ENCODE results near the gene CCL1.
"Not testable (repeated sequence)": the region's sequence is repeated elsewhere in the genome, so short reads cannot be mapped to it uniquely, and the experiment has no call there.

CCL1 gene

DNA sequence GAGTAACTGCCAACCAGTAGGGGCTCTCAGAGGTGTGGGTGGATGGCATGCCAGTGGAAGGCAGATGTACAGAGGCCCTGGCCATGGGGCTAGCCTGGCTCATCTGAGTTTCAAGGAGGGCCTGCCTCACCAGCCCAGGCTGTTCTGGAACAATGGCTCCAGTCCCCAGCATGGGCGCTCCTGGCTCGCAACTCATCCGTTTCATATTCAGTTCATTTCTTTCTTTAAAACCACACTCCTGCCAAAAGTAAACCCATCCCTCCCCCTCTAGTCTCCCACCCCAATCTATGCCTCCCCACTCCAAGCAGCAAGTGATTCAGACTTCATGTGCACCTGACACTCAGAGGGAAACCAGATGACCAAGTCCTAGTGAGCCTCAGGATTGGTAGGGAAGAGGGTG, 4.4 kb downstream of the CCL1 start:
- DNase-seq (ENCODE audit: low read depth in 2 of 2) = no peak

DNA sequence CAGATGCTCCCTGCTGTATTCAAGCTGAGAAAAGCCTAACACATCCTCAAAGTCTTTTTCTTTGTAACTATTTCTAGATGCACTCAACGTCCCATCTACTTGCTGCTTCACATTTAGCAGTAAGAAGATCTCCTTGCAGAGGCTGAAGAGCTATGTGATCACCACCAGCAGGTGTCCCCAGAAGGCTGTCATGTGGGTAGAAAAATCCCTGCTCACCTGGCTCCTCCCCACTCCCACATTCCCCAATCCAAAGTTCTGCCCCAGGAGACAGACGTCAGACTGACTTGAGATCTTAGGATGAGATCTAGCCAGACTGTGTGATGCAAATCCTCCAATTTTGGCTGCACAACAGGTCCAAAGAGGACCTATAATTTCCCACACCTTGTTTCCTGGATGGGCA, 5.6 kb downstream of the CCL1 start:
- no peak for DNase-seq (ENCODE audit: low read depth in 2 of 2)

DNA sequence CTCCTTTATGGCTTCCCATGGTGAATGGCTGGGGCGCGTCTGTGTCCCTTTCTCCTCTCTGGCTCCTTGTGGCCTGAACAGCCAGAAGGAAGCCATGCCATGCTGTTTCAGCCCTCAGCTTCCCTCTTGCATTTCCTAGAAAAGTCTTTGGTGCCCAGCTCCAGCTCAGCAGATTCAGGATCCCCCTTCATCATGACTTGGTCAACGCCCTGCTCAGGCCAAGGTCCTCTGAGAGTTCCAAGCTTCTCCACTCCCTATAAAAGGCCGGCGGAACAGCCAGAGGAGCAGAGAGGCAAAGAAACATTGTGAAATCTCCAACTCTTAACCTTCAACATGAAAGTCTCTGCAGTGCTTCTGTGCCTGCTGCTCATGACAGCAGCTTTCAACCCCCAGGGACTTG, 6.8 kb downstream of the CCL1 start, which contains the start of gene CCL13:
TSS of gene CCL13 (plus strand) at position 287 of the 400 bp plus-strand sequence. CDS start at position 334, 47 bp downstream.
- no peak for DNase-seq (ENCODE audit: low read depth in 2 of 2)

DNA sequence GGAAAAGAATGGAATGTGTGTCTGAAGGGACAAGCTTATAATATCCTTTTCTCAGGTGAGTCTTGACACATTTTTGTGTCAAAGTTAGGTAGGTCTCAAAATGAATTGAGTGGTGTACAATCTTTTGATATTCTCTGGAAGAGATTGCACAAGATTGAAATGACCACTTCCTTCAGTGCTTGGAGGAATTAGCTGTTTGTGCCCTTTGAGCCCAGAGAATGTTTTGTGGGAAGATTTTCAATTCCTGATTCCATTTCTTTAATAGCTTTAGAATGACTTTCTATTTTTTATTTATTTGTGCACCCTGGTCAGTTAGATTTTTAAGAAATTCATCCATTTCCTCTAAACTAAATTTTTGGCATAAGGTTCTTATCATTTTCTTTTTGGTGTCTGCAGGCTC, 8.4 kb downstream of the CCL1 start:
- DNase-seq (ENCODE audit: low read depth in 2 of 2) = no peak

DNA sequence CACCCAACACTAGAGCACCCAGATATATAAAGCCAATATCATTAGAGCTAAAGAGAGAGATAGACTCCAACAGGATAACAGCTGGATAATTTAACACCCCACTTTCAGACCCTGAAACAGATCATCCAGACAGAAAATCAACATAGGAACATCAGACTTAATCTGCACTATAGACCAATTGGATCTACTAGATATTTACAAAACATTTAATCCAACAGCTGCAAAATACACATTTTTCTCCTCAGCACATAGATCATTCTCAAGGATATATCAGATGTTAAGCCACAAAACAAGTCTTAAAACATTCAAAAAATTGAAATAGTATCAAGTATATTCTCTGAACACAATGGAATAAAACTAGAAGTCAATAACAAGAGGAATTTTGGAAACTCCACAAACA, 10.8 kb downstream of the CCL1 start:
- DNase-seq (ENCODE audit: low read depth in 2 of 2) = no peak

DNA sequence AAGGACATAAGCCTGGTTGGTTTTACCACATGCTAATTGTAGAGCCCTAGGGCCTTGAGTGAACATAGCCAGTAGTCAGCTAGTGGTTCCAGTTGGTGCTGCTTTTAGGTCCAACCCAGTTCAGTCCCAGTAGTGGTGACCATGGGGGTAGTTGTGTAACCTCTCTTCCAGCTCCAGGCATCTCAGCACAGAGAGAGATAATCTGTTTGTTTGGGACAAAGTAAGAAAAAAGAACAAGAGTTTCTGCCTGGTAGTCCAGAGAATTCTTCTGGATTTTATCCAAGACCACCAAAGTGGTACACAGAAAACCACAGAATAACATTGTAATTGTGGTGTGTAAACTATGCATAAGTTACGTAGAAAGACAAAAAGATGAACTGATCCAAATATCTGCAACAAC, 11.9 kb downstream of the CCL1 start:
- no peak for DNase-seq (ENCODE audit: low read depth in 2 of 2)

DNA sequence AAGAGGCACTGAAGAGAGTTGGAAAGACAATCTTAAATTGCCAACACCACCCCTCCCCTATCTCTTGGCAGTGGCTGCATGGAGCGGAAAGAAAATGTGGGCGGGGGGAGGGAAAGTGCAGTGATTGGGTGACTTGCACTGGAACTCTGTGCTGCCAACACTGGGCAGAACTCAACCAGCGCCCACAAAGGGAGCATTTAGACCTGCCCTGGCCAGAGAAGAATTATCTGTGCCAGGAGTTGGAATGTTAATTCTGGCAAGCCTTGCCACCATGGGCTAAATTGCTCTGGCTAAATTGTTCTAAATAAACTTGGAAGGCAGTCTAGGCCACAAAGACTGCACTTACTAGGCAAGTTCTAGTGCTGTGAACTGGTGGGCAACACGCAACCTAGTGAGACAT, 13.3 kb downstream of the CCL1 start:
- DNase-seq (ENCODE audit: low read depth in 2 of 2) = no peak

DNA sequence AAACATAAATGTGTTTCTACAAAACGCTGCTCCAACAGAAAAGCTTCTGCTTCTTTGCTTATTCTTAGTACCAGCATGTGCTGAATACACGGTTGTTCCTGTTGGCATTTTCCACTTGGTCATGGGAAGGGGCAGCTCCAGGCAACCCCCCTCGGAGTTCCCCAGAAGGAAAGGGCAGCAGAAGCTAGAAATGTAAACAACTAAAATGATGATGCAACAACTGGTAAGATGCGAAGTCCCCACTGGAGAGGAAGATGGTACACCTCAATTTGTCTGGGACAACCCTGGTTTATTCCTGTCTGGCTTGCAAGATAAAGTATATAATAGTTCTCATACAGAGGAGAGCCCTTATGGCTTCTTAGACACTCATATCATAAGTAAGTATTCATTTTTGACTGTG, 16.0 kb downstream of the CCL1 start:
- no peak for DNase-seq (ENCODE audit: low read depth in 2 of 2)

DNA sequence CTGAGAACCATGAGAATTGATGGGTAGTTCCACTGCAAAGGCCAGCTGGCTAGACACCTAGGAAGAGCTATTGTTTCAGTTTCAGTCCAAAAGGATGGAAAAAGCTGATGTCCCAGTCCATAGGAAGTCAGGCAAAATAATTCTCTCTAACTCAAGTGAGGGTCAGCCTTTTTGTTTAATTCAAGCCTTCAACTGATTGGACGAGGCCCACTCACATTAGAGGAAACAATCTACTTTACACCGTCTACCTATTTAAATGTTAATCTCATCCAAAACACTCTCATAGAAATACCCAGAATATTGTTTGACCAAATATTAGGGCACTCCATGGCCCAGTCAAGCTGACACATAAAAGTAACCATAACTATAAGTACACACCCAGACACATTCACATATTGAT, 21.1 kb downstream of the CCL1 start:
- DNase-seq (ENCODE audit: low read depth in 2 of 2) = no peak

DNA sequence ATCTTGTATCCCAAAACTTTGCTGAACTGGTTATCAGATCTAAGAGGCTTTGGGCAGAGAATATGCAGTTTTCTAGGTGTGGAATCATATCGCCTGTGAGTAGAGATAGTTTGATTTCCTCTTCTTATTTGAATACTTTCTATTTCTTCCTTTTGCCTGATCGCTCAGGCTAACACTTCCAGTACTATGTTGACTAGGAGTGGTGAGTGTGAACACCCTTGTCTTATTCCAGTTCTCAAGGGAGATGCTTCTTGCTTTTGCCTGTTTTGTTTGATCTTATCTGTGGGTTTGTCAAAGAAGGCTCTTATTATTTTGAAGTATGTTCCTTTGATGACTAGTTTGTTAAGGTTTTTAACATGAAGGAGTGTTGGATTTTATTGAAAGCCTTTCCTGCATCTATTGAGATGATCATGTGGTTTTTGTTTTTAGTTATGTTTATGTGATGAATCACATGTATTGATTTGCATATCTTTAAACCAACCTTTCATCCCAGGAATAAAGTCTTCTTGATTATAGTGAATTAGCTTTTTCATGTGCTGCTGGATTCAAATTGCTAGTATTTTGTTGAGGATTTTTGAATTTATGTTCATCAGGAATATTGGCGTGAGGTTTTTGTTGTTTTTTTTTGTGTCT, 23.8 kb downstream of the CCL1 start:
- DNase-seq (ENCODE audit: low read depth in 2 of 2) = no peak

DNA sequence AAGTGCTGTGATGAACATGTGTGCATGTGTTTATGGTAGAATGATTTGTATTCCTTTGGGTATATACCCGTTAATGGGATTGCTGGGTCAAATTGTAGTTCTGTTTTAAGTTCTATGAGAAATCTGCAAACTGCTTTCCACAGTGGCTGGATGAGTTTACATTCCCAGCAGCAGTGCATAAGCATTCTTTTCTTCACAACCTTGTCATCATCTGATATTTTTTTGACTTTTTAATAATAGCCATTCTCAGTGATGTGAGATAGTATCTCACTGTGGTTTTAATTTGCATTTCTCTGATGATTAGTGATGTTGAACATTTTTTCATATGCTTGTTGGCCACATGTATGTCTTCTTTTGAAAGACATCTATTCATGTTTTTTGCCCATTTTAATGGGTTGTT, 25.3 kb downstream of the CCL1 start:
- DNase-seq (ENCODE audit: low read depth in 2 of 2) = no peak

DNA sequence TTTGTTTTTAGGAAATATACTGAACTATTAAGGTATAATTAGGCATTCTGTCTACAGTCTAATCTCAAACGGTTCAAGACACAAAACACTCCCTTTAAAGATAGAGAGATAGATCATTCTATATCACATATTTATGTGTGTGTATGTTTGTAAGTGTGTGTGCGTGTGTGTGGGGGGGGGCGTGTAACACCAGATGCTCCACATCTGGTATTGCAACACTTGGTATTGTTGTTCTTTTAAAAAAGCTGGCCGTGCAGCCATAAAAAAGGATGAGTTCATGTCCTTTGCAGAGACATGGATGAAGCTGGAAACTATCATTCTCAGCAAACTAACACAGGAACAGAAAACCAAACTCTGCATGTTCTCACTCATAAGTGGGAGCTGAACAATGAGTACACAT, 35.5 kb downstream of the CCL1 start:
- not testable (repeated sequence) for DNase-seq (ENCODE audit: low read depth in 2 of 2)

DNA sequence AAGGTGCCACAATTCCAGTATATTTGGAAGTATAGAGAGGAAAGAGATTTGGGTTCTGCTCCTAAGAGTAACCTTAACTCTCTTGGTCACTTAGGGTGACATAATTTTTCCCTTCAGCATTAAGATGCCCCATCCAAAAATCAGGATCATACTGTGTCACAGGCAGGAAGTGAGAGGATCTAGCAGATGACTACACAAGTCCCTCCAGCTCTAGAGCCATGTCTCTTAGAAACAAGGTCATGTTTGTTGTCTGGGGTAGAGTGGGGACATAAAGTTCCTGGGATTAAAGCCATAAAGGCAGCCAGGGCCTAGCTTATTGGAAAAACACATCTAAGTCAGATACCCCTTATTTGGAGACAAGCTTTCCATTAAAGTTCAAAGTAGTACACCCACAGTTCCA, 41.1 kb downstream of the CCL1 start:
- no peak for DNase-seq (ENCODE audit: low read depth in 2 of 2)

DNA sequence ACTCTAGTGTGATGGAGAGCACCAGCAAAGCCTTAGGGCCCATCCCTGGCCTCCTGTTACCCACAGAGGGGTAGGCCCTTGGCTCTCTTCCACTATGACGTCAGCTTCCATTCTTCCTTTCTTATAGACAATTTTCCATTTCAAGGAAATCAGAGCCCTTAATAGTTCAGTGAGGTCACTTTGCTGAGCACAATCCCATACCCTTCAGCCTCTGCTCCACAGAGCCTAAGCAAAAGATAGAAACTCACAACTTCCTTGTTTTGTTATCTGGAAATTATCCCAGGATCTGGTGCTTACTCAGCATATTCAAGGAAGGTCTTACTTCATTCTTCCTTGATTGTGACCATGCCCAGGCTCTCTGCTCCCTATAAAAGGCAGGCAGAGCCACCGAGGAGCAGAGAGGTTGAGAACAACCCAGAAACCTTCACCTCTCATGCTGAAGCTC, 44.0 kb downstream of the CCL1 start, which contains the start of gene CCL8:
TSS of gene CCL8 (plus strand) at position 397 of the 445 bp plus-strand sequence. CDS start 67 bp downstream, outside the sequence.
- DNase-seq (ENCODE audit: low read depth in 2 of 2) = no peak

DNA sequence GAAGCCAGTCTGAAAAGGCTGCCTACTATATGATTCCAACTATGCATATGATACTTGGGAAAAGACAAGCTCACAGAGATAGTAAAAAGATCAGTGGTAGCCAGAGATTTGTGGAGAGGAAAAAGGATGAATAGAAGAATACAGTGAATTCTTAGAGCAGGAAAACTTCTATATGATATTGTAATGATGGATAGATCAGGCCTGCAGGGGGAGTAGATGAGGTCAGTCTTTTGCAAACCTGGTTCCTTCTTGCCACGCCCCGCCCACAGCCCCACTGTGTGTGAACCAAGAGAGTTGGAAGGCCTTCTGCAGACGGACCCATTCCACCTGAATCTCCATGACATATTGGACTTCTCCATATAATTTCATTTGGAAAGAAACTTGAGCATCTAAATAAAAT, 44.6 kb downstream of the CCL1 start:
- DNase-seq (ENCODE audit: low read depth in 2 of 2) = no peak

DNA sequence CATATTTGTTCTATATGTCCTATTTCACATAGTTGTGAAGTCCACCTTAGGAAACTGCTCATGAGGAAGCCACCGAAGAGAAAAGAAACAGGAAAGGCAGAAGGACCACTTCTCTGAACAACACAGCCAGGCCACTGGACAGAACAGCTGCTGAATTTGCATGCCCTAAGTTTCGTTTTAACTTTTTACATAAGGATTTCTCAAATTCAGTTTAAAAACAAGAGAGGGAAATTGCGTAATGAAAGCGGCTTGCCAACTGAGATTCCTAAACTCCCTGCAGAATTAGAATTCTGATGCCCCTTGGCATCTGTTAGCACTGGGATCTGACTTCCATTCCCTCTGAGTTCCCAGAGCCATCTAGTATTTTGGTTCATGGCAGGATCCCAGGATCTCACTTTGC, 48.8 kb downstream of the CCL1 start:
- DNase-seq (ENCODE audit: low read depth in 2 of 2) = no peak

DNA sequence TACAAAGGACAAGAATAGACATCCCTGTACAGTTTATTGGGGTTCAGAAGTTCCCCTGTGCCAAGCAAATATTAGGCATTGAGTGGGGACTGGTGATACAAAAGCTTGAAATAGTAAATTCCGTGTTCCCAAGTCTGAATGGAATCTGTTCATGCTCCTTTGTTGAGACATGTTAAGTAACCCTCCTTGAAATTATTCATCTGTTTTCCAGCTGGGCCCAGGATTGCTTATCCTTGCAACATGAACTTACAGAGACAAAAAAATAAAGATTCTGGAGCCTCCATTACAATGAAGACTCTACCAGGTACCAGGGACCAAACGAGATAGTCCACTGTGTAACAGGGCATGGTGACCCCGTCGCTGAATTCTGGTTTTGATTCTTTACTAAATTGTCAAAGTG, 49.9 kb downstream of the CCL1 start:
- no peak for DNase-seq (ENCODE audit: low read depth in 2 of 2)

DNA sequence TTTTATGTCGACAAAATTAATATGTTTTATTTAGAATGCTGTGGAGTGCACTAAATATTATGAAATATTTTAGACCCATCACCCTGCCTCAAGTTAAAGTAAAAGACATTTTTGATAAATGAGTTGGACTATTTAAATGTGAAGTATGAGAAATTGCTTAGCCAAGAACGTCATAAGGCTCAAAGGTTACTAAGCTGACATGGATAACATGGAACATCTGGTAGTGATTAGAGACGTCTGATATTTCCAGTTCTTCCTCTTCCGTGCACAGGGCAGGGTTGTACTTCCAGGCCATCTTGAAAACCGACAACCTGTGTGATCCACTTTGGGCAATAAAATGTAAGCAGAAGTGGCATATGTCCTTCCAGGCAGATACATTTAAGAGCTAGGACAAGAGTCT, 51.0 kb downstream of the CCL1 start:
- no peak for DNase-seq (ENCODE audit: low read depth in 2 of 2)

DNA sequence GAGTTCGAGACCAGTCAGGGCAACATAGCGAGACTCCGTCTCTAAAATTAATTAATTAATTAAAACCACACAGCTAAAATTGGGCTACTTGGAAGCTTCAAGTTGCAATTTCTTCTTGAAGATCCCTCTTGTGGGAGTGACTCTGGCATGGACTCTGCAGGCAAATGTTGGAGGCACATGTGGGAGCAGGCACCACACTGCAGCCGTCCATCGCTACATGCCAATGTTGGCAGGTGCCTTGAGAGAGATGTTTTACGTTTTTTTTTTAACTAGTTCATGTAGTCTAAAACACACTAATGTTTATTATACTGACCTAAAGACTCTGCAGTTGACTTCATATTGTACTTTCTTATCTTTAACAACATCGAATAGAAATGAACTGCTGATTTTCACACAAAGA, 51.7 kb downstream of the CCL1 start:
- no peak for DNase-seq (ENCODE audit: low read depth in 2 of 2)

Measured in stimulated activated CD8-positive, alpha-beta memory T cell treated with anti-CD3 and anti-CD28 coated beads, Interleukin-7, amount 100 ng/mL, for 4 hours (primary cell).